GM12891 (cell line): ENCODE data around the gene AGMO.

Experiments used
- POLR2A ChIP-seq: IDR thresholded peaks from 2 replicates; pipeline ENCODE4 v1.6.1; 2011; ENCODE audit warnings: low read depth, low read length, control low read depth
- POU2F2 ChIP-seq: IDR thresholded peaks from 2 replicates; pipeline ENCODE4 v1.6.1; 2011; ENCODE audit warnings: low read depth, mild to moderate bottlenecking, control low read depth, low read length, moderate library complexity
- SPI1 ChIP-seq: IDR thresholded peaks from 2 replicates; pipeline ENCODE4 v1.6.1; 2011; ENCODE audit warnings: low read depth, low read length, control low read depth
- TAF1 ChIP-seq: IDR thresholded peaks from 2 replicates; pipeline ENCODE4 v1.6.1; 2011; ENCODE audit warnings: low read depth, low read length, control low read depth

- no peak for TF ChIP-seq SPI1
- TF ChIP-seq POLR2A, result no peak
- TF ChIP-seq TAF1, result no peak
- no peak for TF ChIP-seq POU2F2
Observed at GRCh38 chr7:15441915-15442314, 119.9 kb downstream of the AGMO start.
